GM21367 (cell line): Measurements from ENCODE around the gene ALPI.
"Not testable (repeated sequence)": the region's sequence is repeated elsewhere in the genome, so short reads cannot be mapped to it uniquely, and the experiment has no call there.

Experiments used
- ATAC-seq: cut with Tn5 transposase; IDR thresholded peaks from one replicate; pipeline ENCODE4 v1.9.1; 2021; ENCODE audit not compliant: unreplicated experiment

The ALPI gene

DNA sequence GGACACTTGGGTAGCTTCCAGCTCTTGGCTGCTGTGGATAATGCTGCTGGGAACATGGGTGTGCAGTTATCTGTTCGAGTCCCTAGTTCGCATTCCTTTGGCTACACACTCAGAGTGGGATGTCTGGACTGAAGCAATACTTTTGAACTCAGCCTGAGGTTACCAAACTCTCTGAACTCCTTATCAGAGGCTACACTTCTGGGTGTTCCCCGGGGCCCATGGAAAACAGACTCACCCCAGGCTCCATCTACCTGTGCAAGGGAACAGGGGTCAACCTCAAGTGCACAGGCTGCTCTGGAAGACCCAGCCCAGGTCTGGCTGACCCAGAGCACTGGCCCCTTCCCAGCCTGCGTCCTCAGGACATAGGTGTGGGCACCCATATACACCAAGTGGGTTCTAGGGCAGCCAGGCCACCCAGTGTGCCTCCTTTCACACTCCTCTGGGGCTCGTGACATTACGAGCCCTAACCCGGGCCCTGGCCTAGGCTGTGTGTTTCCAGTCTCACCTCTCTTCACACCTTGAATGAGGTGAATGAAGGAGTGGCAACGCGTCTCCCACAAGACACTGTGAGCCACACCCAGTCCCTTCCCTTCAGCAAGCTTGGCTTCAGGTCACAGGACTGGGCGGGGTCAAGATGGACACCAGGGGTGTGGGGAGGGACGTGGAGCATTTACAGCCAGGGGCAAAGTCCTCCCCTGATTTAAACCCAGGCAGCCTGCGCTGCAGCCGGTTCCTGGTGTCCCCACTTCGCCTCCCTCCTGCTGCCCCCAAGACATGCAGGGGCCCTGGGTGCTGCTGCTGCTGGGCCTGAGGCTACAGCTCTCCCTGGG, at the start of gene ALPI:
Gene ALPI, plus strand, starts transcription at position 728 of the 830 bp plus-strand sequence. Its CDS starts 47 bp downstream, at position 775.
- no peak for ATAC-seq

DNA sequence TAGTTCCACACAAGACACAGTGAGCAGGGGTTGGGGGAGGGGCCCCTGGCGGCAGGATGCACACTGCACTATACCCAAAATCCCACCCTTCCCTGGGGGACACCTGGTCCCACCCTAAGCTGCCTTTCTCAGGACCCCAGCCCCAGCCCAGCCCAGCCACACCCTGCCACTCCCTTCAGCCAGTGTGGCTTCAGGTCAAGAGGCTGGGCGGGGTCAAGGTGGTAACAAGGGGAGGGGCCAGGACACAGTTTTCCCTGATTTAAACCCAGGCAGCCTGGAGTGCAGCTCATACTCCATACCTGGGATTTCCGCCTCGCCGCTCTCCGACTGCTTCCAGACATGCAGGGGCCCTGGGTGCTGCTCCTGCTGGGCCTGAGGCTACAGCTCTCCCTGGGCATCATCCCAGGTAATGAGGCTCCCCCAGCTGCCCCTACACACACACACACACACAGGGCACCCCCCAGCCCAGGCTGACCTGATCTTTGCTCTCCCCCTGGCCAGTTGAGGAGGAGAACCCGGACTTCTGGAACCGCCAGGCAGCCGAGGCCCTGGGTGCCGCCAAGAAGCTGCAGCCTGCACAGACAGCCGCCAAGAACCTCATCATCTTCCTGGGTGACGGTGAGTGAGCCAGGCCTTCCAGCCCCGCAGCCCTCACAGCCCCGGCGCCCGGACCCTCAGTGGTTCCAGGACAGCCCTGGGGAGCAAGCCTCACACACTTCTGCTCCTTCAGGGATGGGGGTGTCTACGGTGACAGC, 49.2 kb upstream of the ALPI start, which contains the start of gene ALPG:
Gene ALPG, plus strand, starts transcription at position 289 of the 755 bp plus-strand sequence. Its CDS starts 51 bp downstream, at position 340.
- ATAC-seq, result no peak

DNA sequence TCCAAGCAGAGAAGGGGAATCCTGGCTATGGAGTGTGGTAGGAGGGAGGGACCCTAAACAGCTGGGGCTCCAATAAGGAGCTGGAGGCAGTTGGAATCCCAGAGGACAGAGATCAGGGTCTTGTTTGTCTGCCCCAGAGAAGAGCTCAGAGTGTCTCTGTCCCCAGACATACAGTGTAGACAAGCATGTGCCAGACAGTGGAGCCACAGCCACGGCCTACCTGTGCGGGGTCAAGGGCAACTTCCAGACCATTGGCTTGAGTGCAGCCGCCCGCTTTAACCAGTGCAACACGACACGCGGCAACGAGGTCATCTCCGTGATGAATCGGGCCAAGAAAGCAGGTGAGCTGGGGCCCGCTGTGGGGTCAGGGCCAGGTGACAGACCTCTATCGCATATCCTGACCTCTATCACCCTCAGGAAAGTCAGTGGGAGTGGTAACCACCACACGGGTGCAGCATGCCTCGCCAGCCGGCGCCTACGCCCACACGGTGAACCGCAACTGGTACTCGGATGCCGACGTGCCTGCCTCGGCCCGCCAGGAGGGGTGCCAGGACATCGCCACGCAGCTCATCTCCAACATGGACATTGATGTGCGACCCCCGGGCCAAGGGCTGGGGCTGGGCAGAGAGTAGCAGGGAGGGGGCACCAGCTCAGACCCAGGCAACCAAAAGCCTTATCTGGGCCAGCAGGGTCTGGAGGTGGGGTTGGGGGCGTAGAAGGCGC, 48.4 kb upstream of the ALPI start:
- not testable (repeated sequence) for ATAC-seq

DNA sequence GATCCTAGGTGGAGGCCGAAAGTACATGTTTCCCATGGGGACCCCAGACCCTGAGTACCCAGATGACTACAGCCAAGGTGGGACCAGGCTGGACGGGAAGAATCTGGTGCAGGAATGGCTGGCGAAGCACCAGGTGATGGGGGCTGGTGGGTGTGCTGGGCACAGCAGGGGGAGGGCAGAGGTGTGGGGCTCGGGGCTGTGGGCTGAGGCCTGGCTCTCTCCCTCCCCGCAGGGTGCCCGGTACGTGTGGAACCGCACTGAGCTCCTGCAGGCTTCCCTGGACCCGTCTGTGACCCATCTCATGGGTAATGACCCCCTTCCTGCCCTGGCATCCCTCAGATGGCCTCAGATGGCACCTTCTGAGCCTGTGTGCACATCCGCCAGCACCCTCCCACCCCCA, 47.7 kb upstream of the ALPI start:
- not testable (repeated sequence) for ATAC-seq

DNA sequence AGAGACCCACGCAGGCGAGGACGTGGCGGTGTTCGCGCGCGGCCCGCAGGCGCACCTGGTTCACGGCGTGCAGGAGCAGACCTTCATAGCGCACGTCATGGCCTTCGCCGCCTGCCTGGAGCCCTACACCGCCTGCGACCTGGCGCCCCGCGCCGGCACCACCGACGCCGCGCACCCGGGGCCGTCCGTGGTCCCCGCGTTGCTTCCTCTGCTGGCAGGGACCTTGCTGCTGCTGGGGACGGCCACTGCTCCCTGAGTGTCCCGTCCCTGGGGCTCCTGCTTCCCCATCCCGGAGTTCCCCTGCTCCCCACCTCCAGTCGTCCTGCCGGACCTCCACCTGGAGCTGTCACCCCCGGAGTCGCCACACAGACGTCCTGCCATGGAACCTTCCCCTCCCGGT, 46.3 kb upstream of the ALPI start:
- ATAC-seq, result not testable (repeated sequence)

DNA sequence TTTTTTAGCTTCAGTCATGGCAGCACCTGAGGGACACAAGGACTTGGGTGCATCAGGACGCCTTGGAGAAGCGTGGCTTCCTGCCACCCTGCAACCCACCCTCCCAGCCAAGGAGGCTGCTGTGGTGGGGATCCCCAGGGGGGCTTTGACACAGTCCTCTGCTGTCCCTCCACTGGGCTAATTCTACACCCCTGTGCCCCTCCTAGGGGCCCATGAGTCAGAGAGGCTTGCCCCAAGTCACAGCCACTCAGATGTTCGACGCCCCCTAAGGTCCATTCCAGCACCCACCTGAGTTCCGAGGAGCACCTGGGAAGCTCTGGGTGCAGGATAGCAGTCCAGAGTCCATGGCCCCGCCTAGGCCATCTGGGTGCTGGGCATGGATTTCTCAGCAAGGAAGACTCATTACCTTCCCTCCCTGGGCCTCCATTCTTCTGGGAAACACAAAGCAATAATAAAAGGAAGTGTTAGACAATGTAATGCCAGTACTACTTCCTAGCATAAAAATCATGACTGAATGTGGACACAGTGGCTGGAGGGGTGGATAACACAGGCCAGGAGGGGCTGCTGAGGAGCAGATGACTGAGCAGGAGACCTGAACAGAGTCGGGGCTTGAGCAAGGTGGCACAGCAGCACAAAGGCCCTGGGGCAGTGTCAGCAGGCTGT, 45.6 kb upstream of the ALPI start:
- no peak for ATAC-seq

DNA sequence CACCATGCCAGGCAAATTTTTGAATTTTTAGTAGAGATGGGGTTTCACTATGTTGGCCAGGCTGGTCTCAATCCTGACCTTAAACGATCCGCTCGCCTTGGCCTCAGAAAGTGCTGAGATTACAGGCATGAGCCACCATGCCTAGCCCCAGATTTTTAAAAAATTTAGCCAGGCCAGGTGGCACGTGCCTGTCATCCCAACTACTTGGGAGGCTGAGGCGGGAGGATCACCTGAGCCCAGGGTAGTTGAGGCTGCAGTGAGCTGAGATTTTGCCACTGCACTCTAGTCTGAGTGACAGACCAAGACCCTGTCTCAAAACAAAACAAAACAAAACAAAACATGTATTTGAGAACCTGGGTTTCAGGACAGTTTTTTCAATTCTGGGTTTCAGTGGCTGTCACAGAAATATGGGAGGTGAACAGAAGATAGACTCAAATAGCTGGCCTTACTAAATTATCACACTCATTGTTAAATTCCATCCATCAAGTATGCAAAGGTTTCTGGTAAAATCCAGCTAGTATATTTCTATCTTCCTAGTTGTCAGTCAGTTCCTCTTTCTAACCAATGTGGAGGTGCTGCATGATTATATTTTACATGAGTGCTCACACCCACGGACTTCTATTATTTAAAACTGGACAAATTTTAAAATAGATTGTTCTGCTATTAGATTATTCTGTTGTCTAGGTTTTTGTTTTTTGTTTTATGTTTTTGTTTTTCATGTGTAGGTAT, 43.9 kb upstream of the ALPI start:
- ATAC-seq, result no peak

DNA sequence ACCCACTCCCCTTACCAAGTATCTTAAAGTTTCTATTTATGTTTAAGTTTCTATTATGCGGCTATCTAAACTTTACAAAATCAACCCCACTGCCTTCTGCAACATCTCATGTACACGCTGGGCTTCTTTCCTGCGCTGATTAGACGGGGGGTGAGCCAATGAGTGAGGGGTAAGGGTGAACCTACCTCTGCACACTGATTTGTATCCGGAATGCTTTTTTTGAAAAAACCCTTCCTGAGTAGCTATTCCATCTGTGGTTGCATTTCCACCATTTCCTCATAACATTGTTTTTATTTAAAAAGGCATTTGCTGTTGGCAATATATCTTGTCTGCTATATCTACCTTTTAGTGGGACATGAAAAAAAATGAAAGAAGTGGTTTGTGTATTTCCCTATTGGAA, 43.0 kb upstream of the ALPI start:
- no peak for ATAC-seq

DNA sequence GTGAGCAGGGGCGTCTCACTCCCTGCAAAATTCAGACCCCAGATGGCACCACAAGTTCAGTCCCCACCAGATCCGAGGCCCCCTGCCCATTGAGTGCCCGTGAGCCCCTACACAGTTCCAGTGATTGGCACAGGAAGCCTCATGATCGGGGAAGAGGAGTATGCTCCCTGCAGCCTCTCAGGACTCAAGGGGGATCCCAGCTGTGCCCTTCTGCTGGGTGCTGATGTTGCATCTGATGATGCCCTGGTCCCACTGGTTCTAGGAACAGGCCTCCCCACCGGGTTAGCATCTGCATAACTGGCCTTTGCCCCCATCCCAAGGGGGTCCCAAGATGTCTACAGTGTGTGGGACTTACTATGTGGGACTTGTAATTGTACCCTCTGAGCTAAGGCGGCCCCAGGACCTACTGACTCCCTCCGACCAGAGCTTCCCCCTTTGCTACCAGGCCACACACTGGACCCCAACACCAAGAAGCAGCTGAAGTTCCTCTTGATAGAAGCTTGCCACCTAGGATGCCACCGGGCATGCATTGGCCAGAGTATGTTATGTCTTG, 40.7 kb upstream of the ALPI start:
- ATAC-seq, result no peak

DNA sequence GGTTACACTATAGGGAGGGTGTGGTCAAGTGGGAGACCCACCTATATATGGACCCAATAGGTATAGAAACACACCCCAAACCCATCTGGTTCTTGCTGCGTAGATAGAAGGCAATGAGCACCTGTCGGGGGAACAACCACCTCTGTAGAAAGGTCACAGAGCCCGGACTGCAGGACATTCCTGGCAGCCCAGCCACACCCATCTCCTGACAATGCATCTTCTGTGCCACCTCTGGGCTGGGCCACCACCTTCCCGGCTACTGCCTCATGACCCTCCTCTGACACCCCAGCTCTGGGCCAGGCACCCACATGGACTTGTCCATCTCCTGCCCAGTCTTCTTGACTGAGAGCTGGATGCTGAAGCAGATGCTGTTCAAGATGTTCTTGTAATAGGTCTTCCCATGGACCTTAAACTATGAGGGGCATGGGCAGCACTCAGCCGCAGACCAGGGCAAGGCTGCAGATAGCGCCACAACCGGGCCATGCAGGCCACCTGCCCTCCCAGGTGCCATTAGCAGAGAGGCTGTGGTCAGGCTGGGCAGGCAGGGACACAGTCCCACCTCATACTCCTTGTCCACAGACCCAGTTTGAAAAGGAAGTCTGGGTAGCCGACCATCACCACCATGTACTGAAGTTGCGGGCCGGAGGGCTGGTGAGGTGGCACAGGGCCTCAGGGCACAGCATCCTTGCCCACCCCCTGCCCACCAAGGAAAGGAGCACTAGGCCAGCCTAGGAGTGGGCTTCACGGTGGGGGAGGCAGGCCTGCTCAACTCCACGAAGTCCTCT, 40.0 kb upstream of the ALPI start:
- no peak for ATAC-seq

DNA sequence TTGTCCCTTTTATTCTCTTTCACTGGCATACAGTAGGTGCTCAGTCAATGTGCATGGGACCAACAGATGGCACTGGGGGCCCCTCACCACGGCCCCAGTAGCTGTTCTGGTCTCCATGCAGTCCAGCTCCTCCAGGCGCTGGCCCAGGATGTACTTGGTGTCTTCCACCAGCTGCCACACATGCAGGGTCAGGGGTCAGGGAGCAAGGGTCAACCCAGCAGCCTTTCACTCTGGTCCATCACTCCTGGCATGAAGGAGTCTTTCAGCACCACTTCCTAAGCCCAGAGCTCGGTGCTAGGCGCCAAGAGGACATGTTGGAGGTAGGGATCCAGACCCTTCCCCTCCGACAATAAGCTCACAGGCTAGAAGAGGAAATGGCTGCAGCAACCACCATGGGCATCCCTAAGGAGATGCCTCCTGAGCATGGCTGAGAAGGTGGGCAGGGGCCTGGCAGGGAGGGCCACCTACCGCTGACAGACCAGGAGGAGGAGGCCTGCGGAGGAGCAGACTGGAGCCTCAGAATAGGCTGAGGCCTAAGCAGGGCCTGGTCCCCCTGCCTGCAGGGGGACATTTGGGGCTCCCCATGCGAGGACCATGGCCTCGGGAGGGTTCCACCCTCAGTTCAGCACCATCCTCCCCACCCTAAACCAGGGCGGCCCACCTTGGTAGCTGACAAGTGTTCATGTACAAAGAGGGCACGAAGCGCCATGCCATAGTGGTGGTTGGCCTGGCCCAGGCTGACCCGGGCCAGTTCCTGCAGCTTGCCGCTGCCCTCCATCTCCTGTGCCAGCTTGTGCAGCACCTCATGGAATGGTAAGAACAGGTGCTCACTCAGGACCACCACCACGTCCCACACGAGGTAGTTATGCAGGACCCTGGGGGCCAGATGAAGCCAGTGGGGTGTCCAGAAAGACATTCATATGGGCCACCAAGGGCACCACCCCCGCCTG, 39.2 kb upstream of the ALPI start:
- no peak for ATAC-seq

DNA sequence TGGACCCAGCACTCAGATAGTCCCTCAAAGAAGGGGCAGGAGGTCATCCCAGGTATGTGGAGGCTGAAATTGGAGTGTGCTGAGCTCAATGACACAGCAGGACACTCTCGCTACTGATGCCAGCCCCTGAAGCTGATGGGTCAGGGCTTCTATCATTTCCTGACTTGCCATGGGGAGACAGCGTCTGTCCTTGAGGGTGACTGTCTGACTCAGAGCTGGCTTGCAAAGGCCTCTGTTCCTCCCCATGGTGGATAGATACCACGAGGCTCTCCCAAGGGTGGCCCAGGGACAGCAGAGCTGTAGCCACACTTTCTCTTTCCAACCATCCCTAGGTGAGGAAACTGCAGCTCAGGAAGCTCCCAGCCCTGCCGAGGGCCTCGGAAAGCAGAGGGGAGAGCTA, 38.5 kb upstream of the ALPI start:
- ATAC-seq, result no peak

DNA sequence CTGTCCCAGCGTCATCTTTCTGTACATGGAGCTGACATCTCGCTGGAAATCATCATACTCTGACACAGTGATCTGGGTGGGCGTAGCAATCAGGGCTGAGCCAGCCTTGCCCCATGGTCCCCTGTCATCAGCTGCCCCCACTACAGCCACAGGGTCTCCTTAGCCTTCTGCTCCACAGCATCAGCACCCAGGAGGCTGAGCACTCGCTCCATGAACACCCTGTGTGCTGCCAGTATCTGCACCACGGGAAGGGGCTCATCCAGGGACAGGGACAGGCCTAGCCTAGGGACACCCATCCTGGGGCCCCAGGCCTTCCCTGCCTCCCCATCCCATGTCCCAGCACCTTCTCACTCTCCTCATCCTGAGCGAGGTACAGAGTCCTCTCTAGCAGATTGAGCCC, 37.9 kb upstream of the ALPI start:
- no peak for ATAC-seq

DNA sequence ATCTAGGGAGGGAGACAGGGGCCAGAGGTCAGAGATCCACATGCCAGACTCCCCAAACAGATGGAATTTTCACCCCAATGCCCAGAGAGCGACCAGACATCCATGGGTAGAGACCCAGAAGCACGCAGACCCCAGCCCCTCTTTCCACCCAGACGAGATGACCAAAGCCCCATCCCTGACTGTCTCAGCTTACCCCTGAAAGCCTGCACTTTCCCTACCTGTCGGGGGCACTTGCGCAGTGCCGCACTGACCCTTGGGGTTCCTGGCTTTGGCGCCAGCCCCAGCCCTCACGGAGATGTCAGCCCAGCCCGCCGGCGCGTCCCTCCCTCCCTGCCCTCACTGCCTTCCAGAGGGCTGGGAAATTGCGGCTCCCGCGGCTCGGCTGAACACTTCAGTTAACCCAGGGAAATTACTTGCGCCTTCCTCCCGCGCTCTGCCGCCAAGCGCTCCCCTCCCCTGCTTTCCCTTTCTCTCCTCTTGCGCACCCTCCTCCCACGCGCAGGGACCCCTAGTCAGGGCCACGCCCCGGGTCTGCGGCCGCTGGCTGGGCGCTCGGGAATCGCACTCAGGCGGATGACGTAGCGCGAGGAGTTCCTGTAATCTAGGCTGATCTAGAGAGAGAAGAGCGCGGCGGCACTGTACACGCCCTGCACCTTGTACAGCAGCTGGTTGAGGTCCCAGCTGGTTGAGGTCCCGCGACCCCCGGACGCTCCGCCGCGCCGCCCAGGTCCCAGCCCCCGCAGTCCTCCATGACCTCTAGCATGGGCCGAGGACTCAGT, 37.3 kb upstream of the ALPI start:
- ATAC-seq, result no peak

DNA sequence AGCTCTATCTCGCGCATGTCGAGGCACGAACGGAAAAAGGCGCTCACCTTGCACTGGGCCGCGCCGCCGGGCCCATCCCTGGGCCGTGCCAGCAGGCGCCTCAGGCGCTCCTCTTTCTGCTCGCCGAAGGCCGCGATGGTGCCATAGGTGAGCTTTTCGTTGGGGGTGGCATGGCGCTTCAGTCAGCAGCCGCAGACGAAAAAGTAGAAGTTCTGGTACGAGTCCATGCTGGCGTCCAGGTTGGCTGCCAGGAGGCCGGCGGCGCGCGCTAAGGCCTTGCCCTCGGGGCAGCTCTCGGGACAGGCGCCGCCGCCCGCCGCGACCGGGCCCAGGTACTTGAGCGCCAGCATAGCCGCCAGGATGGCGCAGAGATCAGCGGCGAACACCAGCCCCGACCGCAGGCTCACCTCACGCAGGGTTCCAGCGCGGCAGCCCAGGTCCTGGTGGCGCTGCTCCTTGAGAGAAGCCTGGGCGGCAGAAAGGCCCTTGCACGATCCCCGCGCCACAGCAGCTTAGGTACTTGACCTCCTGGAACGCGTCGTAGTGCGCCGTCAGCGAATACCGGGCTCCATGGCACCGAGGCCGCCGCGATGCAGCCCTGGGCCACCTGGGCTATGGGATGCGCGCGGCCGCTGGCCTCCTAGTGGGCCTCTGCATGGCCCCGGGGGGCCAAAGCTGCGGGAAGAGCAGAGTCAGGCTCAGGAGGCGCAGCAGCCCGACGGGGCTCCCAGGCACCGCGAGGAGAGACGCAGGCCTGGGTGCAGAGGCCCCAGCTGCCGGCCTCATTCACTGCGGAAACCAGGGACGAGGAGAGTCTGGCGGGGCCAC, 36.5 kb upstream of the ALPI start:
- ATAC-seq, result no peak

DNA sequence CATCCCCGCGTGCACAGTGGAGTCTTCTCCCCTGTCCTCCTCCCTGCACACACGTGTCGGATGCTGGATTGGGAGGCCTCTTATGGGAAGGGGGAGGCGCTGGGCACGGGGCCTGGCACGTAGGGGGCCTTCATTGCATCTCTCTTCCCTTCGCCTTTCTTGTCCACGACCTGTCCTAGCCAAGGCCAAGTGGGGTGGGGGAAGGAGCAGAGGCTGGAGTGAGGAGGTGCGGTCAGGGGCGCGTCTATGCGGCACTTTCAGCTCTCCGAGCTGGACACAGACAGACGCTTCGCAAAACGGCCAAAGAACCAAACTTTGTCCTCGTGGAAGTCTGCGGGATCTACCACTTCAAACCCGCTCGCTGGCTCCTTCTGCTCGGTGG, 35.9 kb upstream of the ALPI start:
- ATAC-seq, result no peak
